SH-SY5Y (cell line): ENCODE data around the gene NUPR1.

Experiments used
- GATA2 ChIP-seq: IDR thresholded peaks from 2 replicates; pipeline ENCODE4 v1.6.1; 2011; ENCODE audit warnings: mild to moderate bottlenecking, low read depth, low read length
- GATA3 ChIP-seq: IDR thresholded peaks from 2 replicates; pipeline ENCODE4 v1.6.1; 2011; ENCODE audit warnings: low read depth, mild to moderate bottlenecking, low read length, moderate library complexity

DNA sequence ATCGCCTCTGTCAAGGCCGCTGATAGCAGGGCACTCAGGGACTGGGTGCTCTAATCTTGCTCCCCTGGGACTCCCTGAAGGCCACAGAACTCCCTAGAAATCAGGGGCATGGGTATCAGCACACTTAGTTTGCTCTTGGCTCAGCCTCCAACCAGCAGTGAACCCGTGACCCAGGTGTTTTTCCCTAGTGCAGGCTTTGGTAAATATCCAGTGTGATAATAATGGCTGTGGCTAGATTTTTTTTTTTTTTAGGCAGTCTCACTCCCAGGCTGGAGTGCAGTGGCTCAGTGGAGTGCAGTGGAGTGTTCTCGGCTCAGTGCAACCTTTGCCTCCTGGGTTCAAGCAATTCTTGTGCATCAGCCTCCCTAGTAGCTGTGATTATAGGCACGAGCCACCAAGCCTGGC, 10.3 kb downstream of the NUPR1 start:
- TF ChIP-seq GATA2 (no peak), GATA3 (no peak)
